Immature natural killer cell (primary cell): ENCODE data around the gene ANKS1B. TPM values are rescaled to one million over a fixed set of nuclear protein-coding genes. Genes with fewer than 3 reads are reported as not detected.

Experiments used
- DNase-seq, 3 donors: peaks; one replicate each; pipeline ENCODE4 v3.0.0; 2022; ENCODE audit warnings: mixed read lengths in 1 of 3
- H3K27ac Mint-ChIP-seq, 6 donors: one replicate each; pipeline ENCODE4 v1.8.0; 2020; ENCODE audit warnings: mixed read lengths in 6 of 6, mild to moderate bottlenecking in 5 of 6, inconsistent platforms in 4 of 6, moderate library complexity in 3 of 6
- H3K27me3 Mint-ChIP-seq, 3 donors: one replicate each; pipeline ENCODE4 v1.8.0; 2020 to 2021; ENCODE audit warnings: low read depth in 3 of 3, mild to moderate bottlenecking in 3 of 3, mixed read lengths in 3 of 3, moderate library complexity in 3 of 3, inconsistent platforms in 1 of 3
- H3K36me3 Mint-ChIP-seq, 3 donors: one replicate each; pipeline ENCODE4 v1.8.0; 2020; ENCODE audit warnings: mixed read lengths in 3 of 3, inconsistent platforms in 2 of 3, mild to moderate bottlenecking in 2 of 3
- H3K4me1 Mint-ChIP-seq, 2 donors: one replicate each; pipeline ENCODE4 v1.8.0; 2020; ENCODE audit warnings: inconsistent platforms in 2 of 2, mild to moderate bottlenecking in 2 of 2, mixed read lengths in 2 of 2, moderate library complexity in 1 of 2
- H3K4me3 Mint-ChIP-seq, 5 donors: one replicate each; pipeline ENCODE4 v1.8.0; 2020; ENCODE audit warnings: mild to moderate bottlenecking in 5 of 5, mixed read lengths in 5 of 5, inconsistent platforms in 3 of 5, moderate library complexity in 3 of 5
- H3K9me3 Mint-ChIP-seq, 6 donors: one replicate each; pipeline ENCODE4 v1.8.0; 2020; ENCODE audit warnings: mild to moderate bottlenecking in 6 of 6, mixed read lengths in 6 of 6, inconsistent platforms in 4 of 6, moderate library complexity in 3 of 6
- polyA plus RNA-seq, 3 donors: library from polyadenylated mRNA; unstranded; fragments of 300-500 nt; fragmentation: Illumina TruSeq; gene quantifications; one replicate each; pipeline ENCODE4 v1.2.3, GENCODE V29; 2021

Gene ANKS1B
- polyA plus RNA-seq, 3 donors from 2014 or later: not detected

DNA sequence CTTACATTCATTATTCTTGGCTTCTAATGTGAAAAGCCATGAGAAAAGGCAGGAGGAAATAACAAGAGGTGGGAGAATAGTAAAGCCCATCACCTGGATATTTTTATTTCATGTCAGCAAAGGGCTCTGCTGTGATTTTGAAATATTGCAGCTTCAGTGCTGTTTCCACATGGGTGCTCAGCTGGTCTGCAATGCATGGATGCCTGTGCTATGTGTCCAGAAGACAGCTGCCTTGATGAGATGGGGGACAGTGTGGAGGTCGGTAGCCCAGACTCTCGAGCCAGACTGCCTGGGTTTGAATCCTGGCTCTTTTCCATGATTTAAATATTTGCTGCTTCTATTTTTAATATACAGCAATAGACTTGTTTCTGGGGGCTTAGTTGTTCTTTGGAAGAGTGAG lies 814.7 kb downstream of the ANKS1B start:
- H3K4me1 Mint-ChIP-seq: no peaks in the 10 kb centered on the region
- no peak overlapping the region for H3K4me3 Mint-ChIP-seq
- DNase-seq: no peak
- H3K27ac Mint-ChIP-seq: no peak overlapping the region
- peaks cover 0 to 8% (median under 1%) of the 10 kb centered on the region in 6 donors for H3K9me3 Mint-ChIP-seq
- H3K27me3 Mint-ChIP-seq: no peaks in the 10 kb centered on the region
- H3K36me3 Mint-ChIP-seq: no peaks in the 10 kb centered on the region

- H3K27me3 Mint-ChIP-seq: peaks cover 0 to 3% (median 0%) of the 10 kb centered on the region in 3 donors
- DNase-seq: no peak
- H3K27ac Mint-ChIP-seq: no peak overlapping the region
- no peaks in the 10 kb centered on the region for H3K36me3 Mint-ChIP-seq
- no peak overlapping the region for H3K4me3 Mint-ChIP-seq
- peaks cover 9 to 25% (median 11%) of the 10 kb centered on the region in 6 donors for H3K9me3 Mint-ChIP-seq
- H3K4me1 Mint-ChIP-seq: no peaks in the 10 kb centered on the region
Observed at GRCh38 chr12:99157946-99158345, 826.8 kb downstream of the ANKS1B start.

GRCh38 chr12:99154983-99155336 lies 829.8 kb downstream of the ANKS1B start:
- Mint-ChIP-seq H3K27me3 (peaks cover 0 to 2% (median 0%) of the 10 kb centered on the region in 3 donors), H3K36me3 (no peaks in the 10 kb centered on the region), H3K4me3 (no peak overlapping the region), H3K4me1 (no peaks in the 10 kb centered on the region), H3K9me3 (peaks cover 6 to 17% (median 11%) of the 10 kb centered on the region in 6 donors), H3K27ac (no peak overlapping the region)
- no peak for DNase-seq

- no peak overlapping the region for H3K27ac Mint-ChIP-seq
- DNase-seq: no peak
Observed at GRCh38 chr12:99154216-99154982, 830.3 kb downstream of the ANKS1B start.

GRCh38 chr12:99153293-99153692 lies 831.4 kb downstream of the ANKS1B start:
- H3K4me3 Mint-ChIP-seq: no peak overlapping the region
- no peak overlapping the region for H3K27ac Mint-ChIP-seq
- H3K4me1 Mint-ChIP-seq: no peaks in the 10 kb centered on the region
- peaks cover 0 to 9% (median 7%) of the 10 kb centered on the region in 6 donors for H3K9me3 Mint-ChIP-seq
- no peak for DNase-seq
- peaks cover 0 to 2% (median 0%) of the 10 kb centered on the region in 3 donors for H3K27me3 Mint-ChIP-seq
- no peaks in the 10 kb centered on the region for H3K36me3 Mint-ChIP-seq

More at GRCh38 chr12:99154216-99154982, 830.3 kb downstream of the ANKS1B start:
- peaks cover 5 to 16% (median 11%) of the 10 kb centered on the region in 6 donors for H3K9me3 Mint-ChIP-seq
- H3K27me3 Mint-ChIP-seq: peaks cover 0 to 2% (median 0%) of the 10 kb centered on the region in 3 donors
- no peaks in the 10 kb centered on the region for H3K4me1 Mint-ChIP-seq
- no peak overlapping the region for H3K4me3 Mint-ChIP-seq
- no peaks in the 10 kb centered on the region for H3K36me3 Mint-ChIP-seq

- H3K9me3 Mint-ChIP-seq: peaks cover 0 to 8% (median 6%) of the 10 kb centered on the region in 6 donors
- H3K36me3 Mint-ChIP-seq: no peaks in the 10 kb centered on the region
- no peaks in the 10 kb centered on the region for H3K4me1 Mint-ChIP-seq
- no peak for DNase-seq
- no peak overlapping the region for H3K27ac Mint-ChIP-seq
- H3K4me3 Mint-ChIP-seq: no peak overlapping the region
- H3K27me3 Mint-ChIP-seq: peaks cover 0 to 2% (median 0%) of the 10 kb centered on the region in 3 donors
Observed at GRCh38 chr12:99152337-99152736, 832.4 kb downstream of the ANKS1B start.

- no peak for DNase-seq
- Mint-ChIP-seq H3K27ac (no peak overlapping the region), H3K4me3 (no peak overlapping the region), H3K4me1 (no peaks in the 10 kb centered on the region), H3K9me3 (peaks cover 0 to 8% (median 1%) of the 10 kb centered on the region in 6 donors), H3K27me3 (peaks cover 0 to 2% (median 0%) of the 10 kb centered on the region in 3 donors), H3K36me3 (no peaks in the 10 kb centered on the region)
Observed at GRCh38 chr12:99151744-99152143, 833.0 kb downstream of the ANKS1B start.

- Mint-ChIP-seq H3K27me3 (no peaks in the 10 kb centered on the region), H3K9me3 (peaks cover 0 to 18% (median 4%) of the 10 kb centered on the region in 6 donors), H3K4me1 (no peaks in the 10 kb centered on the region), H3K27ac (no peak overlapping the region), H3K4me3 (no peak overlapping the region), H3K36me3 (no peaks in the 10 kb centered on the region)
- DNase-seq: no peak
Observed at GRCh38 chr12:99147130-99147529, 837.6 kb downstream of the ANKS1B start.

DNA sequence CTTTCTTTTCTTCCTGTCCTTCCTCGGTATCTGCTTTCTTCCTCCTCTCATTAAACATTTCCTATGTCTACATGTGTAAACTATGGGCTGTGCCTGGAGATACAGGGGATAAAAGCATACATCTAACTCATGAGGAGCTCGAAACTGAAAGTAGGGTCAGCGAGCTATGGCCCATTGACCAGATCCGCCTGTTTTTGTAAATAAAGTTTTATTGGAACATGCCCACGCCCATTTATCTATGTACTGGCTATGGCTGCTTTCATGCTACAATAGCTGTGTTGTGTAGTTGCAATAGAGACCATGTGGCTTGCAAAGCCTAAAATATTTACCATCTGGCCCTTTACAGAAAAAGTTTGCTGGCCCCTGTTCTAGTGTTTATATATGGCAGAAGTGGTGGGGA lies 838.0 kb downstream of the ANKS1B start:
- Mint-ChIP-seq H3K4me1 (no peaks in the 10 kb centered on the region), H3K36me3 (no peaks in the 10 kb centered on the region), H3K27me3 (peaks cover 0 to 2% (median 1%) of the 10 kb centered on the region in 3 donors), H3K27ac (no peak overlapping the region), H3K4me3 (no peak overlapping the region), H3K9me3 (peaks cover 0 to 18% (median 4%) of the 10 kb centered on the region in 6 donors)
- DNase-seq: no peak

DNA sequence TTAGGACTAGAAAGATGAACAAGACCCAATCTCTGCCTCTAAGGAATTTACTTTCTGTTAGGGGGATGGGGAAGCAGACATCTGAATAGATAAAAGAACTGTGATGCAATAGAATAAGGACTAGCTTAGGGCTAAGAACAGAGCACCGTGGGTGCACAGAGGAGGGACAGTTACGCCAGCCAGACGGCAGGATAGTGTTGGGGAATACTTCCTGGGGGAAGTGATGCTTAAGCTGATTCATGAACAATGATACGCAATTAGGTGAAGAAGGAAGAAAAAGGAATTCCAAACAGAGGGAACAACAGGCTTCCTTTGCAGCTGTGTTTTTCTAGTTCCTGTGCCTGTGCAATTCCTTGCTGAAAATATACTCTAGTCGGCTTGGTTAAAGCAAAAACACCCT lies 838.6 kb downstream of the ANKS1B start:
- Mint-ChIP-seq H3K27ac (no peak overlapping the region), H3K4me3 (no peak overlapping the region), H3K27me3 (peaks cover 0 to 2% (median 1%) of the 10 kb centered on the region in 3 donors), H3K4me1 (no peaks in the 10 kb centered on the region), H3K36me3 (no peaks in the 10 kb centered on the region), H3K9me3 (peaks cover 0 to 18% (median 5%) of the 10 kb centered on the region in 6 donors)
- DNase-seq: no peak

DNA sequence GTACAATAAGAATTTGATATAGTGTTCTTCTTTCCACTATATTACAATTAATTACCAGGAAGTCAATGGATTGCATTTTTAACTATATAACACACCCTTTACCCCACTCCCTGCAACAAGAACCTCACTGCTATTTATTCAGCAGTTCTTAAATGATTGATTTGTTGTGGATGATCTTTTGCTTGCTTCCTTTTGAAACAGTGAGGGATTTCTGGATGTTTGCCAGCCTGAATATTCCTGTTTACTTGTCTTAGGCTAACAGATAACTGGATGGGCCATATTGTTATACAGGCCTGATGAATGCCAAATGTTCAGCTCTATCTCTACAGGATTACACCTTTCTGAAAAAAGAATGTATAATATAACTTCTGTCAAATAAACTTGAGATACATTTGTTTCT lies 842.1 kb downstream of the ANKS1B start:
- H3K27me3 Mint-ChIP-seq: peaks cover 0 to 2% (median 1%) of the 10 kb centered on the region in 3 donors

GRCh38 chr12:99140017-99140720 lies 844.6 kb downstream of the ANKS1B start:
- DNase-seq: no peak
- Mint-ChIP-seq H3K9me3 (peaks cover 5 to 25% (median 11%) of the 10 kb centered on the region in 6 donors), H3K27me3 (peaks cover 0 to 2% (median 1%) of the 10 kb centered on the region in 3 donors)

More for the DNA sequence above, 842.1 kb downstream of the ANKS1B start:
- H3K4me3 Mint-ChIP-seq: no peak overlapping the region
- no peak for DNase-seq
- no peaks in the 10 kb centered on the region for H3K36me3 Mint-ChIP-seq
- no peak overlapping the region for H3K27ac Mint-ChIP-seq
- H3K9me3 Mint-ChIP-seq: peaks cover 5 to 25% (median 9%) of the 10 kb centered on the region in 6 donors
- H3K4me1 Mint-ChIP-seq: no peaks in the 10 kb centered on the region

DNA sequence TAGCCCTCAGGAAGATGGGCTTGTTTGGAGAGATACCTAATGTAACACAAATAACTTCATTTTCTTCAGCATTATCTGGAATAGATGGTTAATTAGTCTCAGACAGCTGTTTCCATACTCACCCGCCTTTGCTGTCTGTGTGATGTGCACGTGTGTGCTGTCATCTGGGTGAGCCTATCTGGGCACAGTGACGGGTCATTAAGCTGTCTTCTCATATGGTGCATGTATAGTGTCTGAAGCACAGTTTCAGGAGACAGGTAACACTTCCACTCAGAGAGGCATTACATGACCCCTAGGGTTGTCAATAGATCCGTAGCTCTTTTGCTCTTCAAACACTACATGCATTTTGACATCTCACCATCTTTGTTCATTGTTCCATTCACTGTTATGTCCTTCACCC lies 846.3 kb downstream of the ANKS1B start:
- H3K9me3 Mint-ChIP-seq: peaks cover 6 to 20% (median 8%) of the 10 kb centered on the region in 6 donors
- H3K4me3 Mint-ChIP-seq: no peak overlapping the region
- H3K4me1 Mint-ChIP-seq: no peaks in the 10 kb centered on the region
- no peaks in the 10 kb centered on the region for H3K36me3 Mint-ChIP-seq
- H3K27ac Mint-ChIP-seq: no peak overlapping the region
- peaks cover 0 to 3% (median 2%) of the 10 kb centered on the region in 3 donors for H3K27me3 Mint-ChIP-seq
- no peak for DNase-seq

More at GRCh38 chr12:99140017-99140720, 844.6 kb downstream of the ANKS1B start:
- Mint-ChIP-seq H3K36me3 (no peaks in the 10 kb centered on the region), H3K4me1 (no peaks in the 10 kb centered on the region), H3K4me3 (no peak overlapping the region), H3K27ac (no peak overlapping the region)
